ENCODE data around the gene FAM241A.

GRCh38 chr4:112222219-112222955, 77.1 kb downstream of the FAM241A start:
- TF ChIP-seq FOXM1 (IDR thresholded peaks at IDR 0.05; ENCODE audit: borderline replicate concordance) (no peak), ARNT (IDR thresholded peaks at IDR 0.05) (no peak), NFRKB (IDR thresholded peaks at IDR 0.05) (no peak), SUZ12 (IDR thresholded peaks at IDR 0.05) (no peak)
